Measurements from ENCODE around the gene PET117. TPM values are rescaled to one million over a fixed set of nuclear protein-coding genes. Genes with fewer than 3 reads are reported as not detected.

The PET117 gene
- total and polyA plus RNA-seq, 2 donors (not counting 1 experiment from before 2014, with no cell fraction given): 2.1 to 13.0 TPM

GRCh38 chr20:18164356-18164755 lies 26.7 kb downstream of the PET117 start:
- Histone ChIP-seq H3K9me3 (ENCODE audit: control extremely low read depth in 1 of 3, control insufficient read depth in 2 of 3, insufficient read depth in 1 of 3, low read length in 2 of 3) (no peaks in the 10 kb centered on the region), H2AFZ (ENCODE audit: insufficient read depth, low read depth, low read length, poor library complexity, severe bottlenecking) (no peak overlapping the region), H4K20me1 (ENCODE audit: control insufficient read depth, insufficient read depth, low read length, poor library complexity, severe bottlenecking) (peaks cover 12% of the 10 kb centered on the region), H3K4me2 (replicated peaks; ENCODE audit: low read depth, low read length, poor library complexity, severe bottlenecking) (no peak overlapping the region), H3K27me3 (replicated peaks in 1 of 4; ENCODE audit: control extremely low read depth in 1 of 4, control insufficient read depth in 3 of 4, insufficient read depth in 4 of 4, low read length in 3 of 4) (no peaks in the 10 kb centered on the region), H3K4me1 (ENCODE audit: control insufficient read depth in 2 of 2, insufficient read depth in 2 of 2, low read length in 2 of 2) (no peaks in the 10 kb centered on the region), H3K36me3 (replicated peaks in 1 of 2; ENCODE audit: control extremely low read depth in 1 of 2, control insufficient read depth in 1 of 2, extremely low read depth in 1 of 2, insufficient read depth in 2 of 2, low read length in 1 of 2) (peaks cover 12 to 38% of the 10 kb centered on the region in 2 experiments), H3K79me2 (ENCODE audit: control insufficient read depth, insufficient read depth, low read length) (peaks cover 13% of the 10 kb centered on the region), H3K27ac (ENCODE audit: low read length in 2 of 2) (no peak overlapping the region), H3K4me3 (ENCODE audit: control extremely low read depth in 1 of 5, extremely low read depth in 1 of 5, insufficient read depth in 1 of 5, low read depth in 2 of 5, low read length in 4 of 5) (no peak overlapping the region), H3K9ac (ENCODE audit: low read length) (no peak overlapping the region)
- DNase-seq: no peak
- Mint-ChIP-seq H3K27ac (no peak overlapping the region), H3K9me3 (ENCODE audit: insufficient read depth) (no peaks in the 10 kb centered on the region), H3K4me3 (no peak overlapping the region), H3K4me1 (peaks cover 19% of the 10 kb centered on the region), H3K27me3 (no peaks in the 10 kb centered on the region)
- intact Hi-C loops (cut with micrococcal nuclease): no loop called here
- WGBS (ENCODE audit: insufficient coverage): no CpG with 5 or more reads among the region's 2 CpGs
- ATAC-seq (ENCODE audit: low read depth): no peak
- ChIA-PET CTCF (interaction anchor here (0.6 to 0.7 kb wide), 2 partner anchors 17 to 146 kb away, joined by 3 read pairs; no protein-coding TSS in a partner anchor), POLR2A (no interaction called here)
- TF ChIP-seq EZH2 (IDR thresholded peaks at IDR 0.05; ENCODE audit: borderline replicate concordance, insufficient read depth, low read depth, low read length, poor library complexity, severe bottlenecking) (no peak), CTCF (IDR thresholded peaks at IDR 0.05) (no peak)

- WGBS (ENCODE audit: insufficient coverage): 66% methylated on average over 3 of the region's 3 CpGs
- H2AFZ ChIP-seq (ENCODE audit: insufficient read depth, low read depth, low read length, poor library complexity, severe bottlenecking): no peak overlapping the region
- no peaks in the 10 kb centered on the region for H3K9me3 ChIP-seq (ENCODE audit: control extremely low read depth in 1 of 3, control insufficient read depth in 2 of 3, insufficient read depth in 1 of 3, low read length in 2 of 3)
- no peak overlapping the region for H3K27ac ChIP-seq (ENCODE audit: low read length in 2 of 2)
- no peaks in the 10 kb centered on the region for H3K27me3 Mint-ChIP-seq
- ATAC-seq (ENCODE audit: low read depth) (no peak), DNase-seq (no peak)
- no peaks in the 10 kb centered on the region for H3K9me3 Mint-ChIP-seq (ENCODE audit: insufficient read depth)
- no peak overlapping the region for H3K4me2 ChIP-seq (replicated peaks; ENCODE audit: low read depth, low read length, poor library complexity, severe bottlenecking)
- peaks cover 12 to 38% of the 10 kb centered on the region in 2 experiments for H3K36me3 ChIP-seq (replicated peaks in 1 of 2; ENCODE audit: control extremely low read depth in 1 of 2, control insufficient read depth in 1 of 2, extremely low read depth in 1 of 2, insufficient read depth in 2 of 2, low read length in 1 of 2)
- H3K9ac ChIP-seq (ENCODE audit: low read length): no peak overlapping the region
- no peak overlapping the region for H3K4me3 Mint-ChIP-seq
- H3K27me3 ChIP-seq (replicated peaks in 1 of 4; ENCODE audit: control extremely low read depth in 1 of 4, control insufficient read depth in 3 of 4, insufficient read depth in 4 of 4, low read length in 3 of 4): no peaks in the 10 kb centered on the region
- intact Hi-C loops (cut with micrococcal nuclease): no loop called here
- H3K27ac Mint-ChIP-seq: no peak overlapping the region
- no peaks in the 10 kb centered on the region for H3K4me1 ChIP-seq (ENCODE audit: control insufficient read depth in 2 of 2, insufficient read depth in 2 of 2, low read length in 2 of 2)
- peaks cover 12% of the 10 kb centered on the region for H4K20me1 ChIP-seq (ENCODE audit: control insufficient read depth, insufficient read depth, low read length, poor library complexity, severe bottlenecking)
- peaks cover 13% of the 10 kb centered on the region for H3K79me2 ChIP-seq (ENCODE audit: control insufficient read depth, insufficient read depth, low read length)
- ChIA-PET POLR2A (no interaction called here), CTCF (no interaction called here)
- H3K4me3 ChIP-seq (ENCODE audit: control extremely low read depth in 1 of 5, extremely low read depth in 1 of 5, insufficient read depth in 1 of 5, low read depth in 2 of 5, low read length in 4 of 5): no peak overlapping the region
- peaks cover 19% of the 10 kb centered on the region for H3K4me1 Mint-ChIP-seq
- TF ChIP-seq EZH2 (IDR thresholded peaks at IDR 0.05; ENCODE audit: borderline replicate concordance, insufficient read depth, low read depth, low read length, poor library complexity, severe bottlenecking): no peak
- TF ChIP-seq CTCF (IDR thresholded peaks at IDR 0.05): no peak
These were observed 27.9 kb downstream of the PET117 start for GRCh38 chr20:18165553-18165952.

Data from B cell (primary cell).